Retina (tissue), 1 donor: ENCODE measurements around the gene RPTOR.
A peak's percentile ranks its signal among the peaks of the same experiment; 100 is the strongest.

Experiments used
- DNase-seq: peaks from one replicate; pipeline ENCODE4 v3.0.0-alpha.2; 2016

Gene RPTOR

GRCh38 chr17:80977172-80977571 lies 432.5 kb downstream of the RPTOR start:
- no peak for DNase-seq

GRCh38 chr17:80978499-80979497 lies 434.2 kb downstream of the RPTOR start:
- peak; percentile 29 for DNase-seq

- no peak for DNase-seq
Measured at GRCh38 chr17:80979547-80980378, 435.1 kb downstream of the RPTOR start.

- DNase-seq, result no peak
Measured at GRCh38 chr17:80980397-80981061, 435.9 kb downstream of the RPTOR start.

- DNase-seq, result peak; percentile 78
Measured at GRCh38 chr17:80981062-80981902, 436.6 kb downstream of the RPTOR start.

GRCh38 chr17:80981929-80982425 lies 437.3 kb downstream of the RPTOR start:
- no peak for DNase-seq

- no peak for DNase-seq
Measured at GRCh38 chr17:80982426-80982974, 437.9 kb downstream of the RPTOR start.

GRCh38 chr17:80983545-80983944 lies 438.9 kb downstream of the RPTOR start:
- DNase-seq, result no peak

- no peak for DNase-seq
Measured at GRCh38 chr17:80984749-80985148, 440.1 kb downstream of the RPTOR start.

- DNase-seq, result no peak
Measured at GRCh38 chr17:80986046-80986445, 441.4 kb downstream of the RPTOR start.

GRCh38 chr17:80986816-80987475 lies 442.3 kb downstream of the RPTOR start:
- no peak for DNase-seq

GRCh38 chr17:80987941-80988461 lies 443.4 kb downstream of the RPTOR start:
- DNase-seq, result peak; percentile 76

- no peak for DNase-seq
Measured at GRCh38 chr17:80989586-80989913, 444.9 kb downstream of the RPTOR start.

- no peak for DNase-seq
Measured at GRCh38 chr17:80990921-80991644, 446.4 kb downstream of the RPTOR start.

- DNase-seq, result peak; percentile 87
Measured at GRCh38 chr17:80991645-80992076, 447.0 kb downstream of the RPTOR start, which contains the start of gene CHMP6. Gene CHMP6, plus strand, starts transcription at chr17:80991841. Its CDS starts 78 bp downstream, at chr17:80991919.

- peak; percentile 40 for DNase-seq
Measured at GRCh38 chr17:80992077-80992947, 447.7 kb downstream of the RPTOR start.

GRCh38 chr17:80992948-80993624 lies 448.4 kb downstream of the RPTOR start:
- no peak for DNase-seq

GRCh38 chr17:80995131-80995530 lies 450.5 kb downstream of the RPTOR start:
- DNase-seq, result no peak
